Activated naive CD8-positive, alpha-beta T cell treated with anti-CD3 and anti-CD28 coated beads for 36 hours (primary cell): ENCODE data around the gene RCSD1. TPM values are rescaled to one million over a fixed set of nuclear protein-coding genes. Genes with fewer than 3 reads are reported as not detected.
A peak's percentile ranks its signal among the peaks of the same experiment; 100 is the strongest.

ENCODE experiments used
- DNase-seq: peaks from one replicate; pipeline ENCODE4 v3.0.0; 2021
- H3K27ac Mint-ChIP-seq: one replicate; pipeline ENCODE4 v1.8.0; 2022; ENCODE audit warnings: mild to moderate bottlenecking, moderate library complexity, mixed read lengths
- H3K27me3 Mint-ChIP-seq: one replicate; pipeline ENCODE4 v1.8.0; 2022; ENCODE audit warnings: mild to moderate bottlenecking, mixed read lengths
- H3K36me3 Mint-ChIP-seq: one replicate; pipeline ENCODE4 v1.8.0; 2021; ENCODE audit warnings: mild to moderate bottlenecking, mixed read lengths
- H3K4me1 Mint-ChIP-seq: one replicate; pipeline ENCODE4 v1.8.0; 2021; ENCODE audit warnings: mixed read lengths
- H3K4me3 Mint-ChIP-seq: one replicate; pipeline ENCODE4 v1.8.0; 2022; ENCODE audit warnings: mild to moderate bottlenecking, moderate library complexity, mixed read lengths
- H3K9me3 Mint-ChIP-seq: one replicate; pipeline ENCODE4 v1.8.0; 2022; ENCODE audit warnings: mixed read lengths
- total RNA-seq, 2 experiments: library from RNA; stranded (reverse); gene quantifications; one replicate each; pipeline ENCODE4 v1.2.3, GENCODE V29; 2021

Gene RCSD1
- total RNA-seq, 2 experiments from 2014 or later = 56.4 to 58.2 TPM

DNA sequence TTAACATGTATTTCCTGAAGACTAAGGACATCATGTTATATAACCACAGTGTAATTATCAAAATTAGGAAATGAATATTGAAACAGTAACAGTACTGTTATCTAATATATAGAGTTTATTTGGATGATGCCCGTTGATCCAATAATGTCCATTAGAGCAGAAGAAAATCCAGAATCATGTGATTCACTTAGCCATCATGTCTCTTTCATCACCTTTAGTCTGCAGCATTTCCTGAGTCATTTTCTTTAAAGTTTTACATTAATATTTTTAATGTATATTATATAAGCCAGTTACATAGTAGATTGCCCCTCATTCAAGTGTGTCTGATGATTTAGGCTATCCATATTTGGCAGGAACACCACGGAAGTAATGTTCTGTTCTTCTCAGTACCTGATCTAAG, 120.6 kb downstream of the RCSD1 start:
- H3K27ac Mint-ChIP-seq = no peak overlapping the region
- H3K27me3 Mint-ChIP-seq = no peaks in the 10 kb centered on the region
- no peak for DNase-seq
- peaks cover 2% of the 10 kb centered on the region for H3K36me3 Mint-ChIP-seq
- peaks cover 19% of the 10 kb centered on the region for H3K4me1 Mint-ChIP-seq
- no peak overlapping the region for H3K4me3 Mint-ChIP-seq
- H3K9me3 Mint-ChIP-seq = no peaks in the 10 kb centered on the region

- peaks cover 2% of the 10 kb centered on the region for H3K36me3 Mint-ChIP-seq
- H3K4me3 Mint-ChIP-seq = no peak overlapping the region
- H3K4me1 Mint-ChIP-seq = peaks cover 19% of the 10 kb centered on the region
- no peaks in the 10 kb centered on the region for H3K27me3 Mint-ChIP-seq
- H3K9me3 Mint-ChIP-seq = no peaks in the 10 kb centered on the region
- no peak overlapping the region for H3K27ac Mint-ChIP-seq
- no peak for DNase-seq
Measured at GRCh38 chr1:167751676-167752075, 121.6 kb downstream of the RCSD1 start.

GRCh38 chr1:167752219-167752985, 122.4 kb downstream of the RCSD1 start:
- Mint-ChIP-seq H3K36me3 (peaks cover 2% of the 10 kb centered on the region), H3K9me3 (no peaks in the 10 kb centered on the region), H3K27me3 (no peaks in the 10 kb centered on the region), H3K27ac (peak overlapping the region; percentile 0), H3K4me1 (peaks cover 22% of the 10 kb centered on the region), H3K4me3 (no peak overlapping the region)
- DNase-seq = no peak

DNA sequence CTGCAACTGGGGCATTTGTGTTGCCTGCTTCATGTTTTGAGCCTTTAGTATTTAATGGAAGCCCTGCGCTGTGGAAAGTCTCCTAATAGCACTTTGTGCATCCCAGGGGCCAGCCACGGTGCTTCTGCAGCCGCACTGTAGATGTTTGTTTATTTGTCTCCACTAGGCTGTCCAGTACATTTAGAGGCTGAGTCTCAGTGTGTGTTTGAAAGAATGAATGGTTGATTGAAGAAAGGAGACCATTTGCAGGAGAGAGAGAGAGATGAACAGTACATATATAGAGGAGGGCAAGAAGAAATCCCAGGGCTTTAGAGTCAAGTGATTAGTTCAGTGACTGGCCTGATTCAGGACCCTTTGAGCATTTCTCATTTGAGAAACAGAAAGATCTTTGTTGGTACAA, 125.6 kb downstream of the RCSD1 start:
- no peaks in the 10 kb centered on the region for H3K27me3 Mint-ChIP-seq
- DNase-seq = no peak

More for the DNA sequence above, 125.6 kb downstream of the RCSD1 start:
- Mint-ChIP-seq H3K4me1 (peaks cover 22% of the 10 kb centered on the region), H3K4me3 (no peak overlapping the region), H3K36me3 (peaks cover 4% of the 10 kb centered on the region), H3K9me3 (no peaks in the 10 kb centered on the region), H3K27ac (no peak overlapping the region)

Other genes with a start within 250 kb of the RCSD1 start
- 100 to 1,000 TPM; 166 TPM for gene CD247, start 111.7 kb upstream of the RCSD1 start, total RNA-seq
- 10 to 100 TPM; 11.2 to 11.3 TPM for gene CREG1, start 76.5 kb upstream of the RCSD1 start, total RNA-seq
- 10 to 100 TPM; 15.9 to 17.3 TPM for gene MPZL1, start 91.8 kb downstream of the RCSD1 start, total RNA-seq